Measurements from ENCODE around the gene ZBTB16. TPM values are rescaled to one million over a fixed set of nuclear protein-coding genes. Genes with fewer than 3 reads are reported as not detected.

Gene ZBTB16
- polyA plus RNA-seq, 1 donor from 2014 or later, result 0.45 TPM

GRCh38 chr11:114116800-114117199 is 57.3 kb downstream of the ZBTB16 start:
- Histone ChIP-seq H4K20me1 (ENCODE audit: insufficient read depth) (no peaks in the 10 kb centered on the region), H3K27me3 (ENCODE audit: insufficient read depth, low read depth, low read length) (no peaks in the 10 kb centered on the region)

GRCh38 chr11:114120606-114121005 is 61.1 kb downstream of the ZBTB16 start:
- no peak overlapping the region for H3K4me3 ChIP-seq (ENCODE audit: low read length)
- H2AFZ ChIP-seq (ENCODE audit: low read depth, low read length), result no peak overlapping the region
- H3K36me3 ChIP-seq (ENCODE audit: insufficient read depth, low read length), result no peaks in the 10 kb centered on the region
- H3F3A ChIP-seq (ENCODE audit: insufficient read depth, low read length, poor library complexity, severe bottlenecking), result no peaks in the 10 kb centered on the region
- H3K9ac ChIP-seq (ENCODE audit: low read length), result no peak overlapping the region
- no peaks in the 10 kb centered on the region for H3K27me3 ChIP-seq (ENCODE audit: insufficient read depth, low read depth, low read length)
- no peaks in the 10 kb centered on the region for H3K9me3 ChIP-seq (ENCODE audit: low read length)
- H3K79me2 ChIP-seq (replicated peaks; ENCODE audit: insufficient read depth, low read length), result peaks cover 13% of the 10 kb centered on the region
- H4K20me1 ChIP-seq (ENCODE audit: insufficient read depth), result no peaks in the 10 kb centered on the region
- no peak overlapping the region for H3K4me2 ChIP-seq (ENCODE audit: low read length)
- no peak overlapping the region for H3K27ac ChIP-seq (ENCODE audit: low read length)
- TF ChIP-seq RAD21 (conservative IDR thresholded peaks at IDR 0.05) (no peak), CTCF (IDR thresholded peaks at IDR 0.05; ENCODE audit: poor library complexity, severe bottlenecking) (no peak)
- no peaks in the 10 kb centered on the region for H3K9me2 ChIP-seq (ENCODE audit: insufficient read depth, low read length)

More at GRCh38 chr11:114116800-114117199, 57.3 kb downstream of the ZBTB16 start:
- Histone ChIP-seq H3K9ac (ENCODE audit: low read length) (no peak overlapping the region), H3K4me2 (ENCODE audit: low read length) (no peak overlapping the region), H3K9me2 (ENCODE audit: insufficient read depth, low read length) (no peaks in the 10 kb centered on the region), H3K27ac (ENCODE audit: low read length) (no peak overlapping the region), H3K4me3 (ENCODE audit: low read length) (no peak overlapping the region), H2AFZ (ENCODE audit: low read depth, low read length) (no peak overlapping the region), H3K36me3 (ENCODE audit: insufficient read depth, low read length) (no peaks in the 10 kb centered on the region), H3K9me3 (ENCODE audit: low read length) (no peaks in the 10 kb centered on the region), H3K79me2 (replicated peaks; ENCODE audit: insufficient read depth, low read length) (peaks cover 17% of the 10 kb centered on the region), H3F3A (ENCODE audit: insufficient read depth, low read length, poor library complexity, severe bottlenecking) (no peaks in the 10 kb centered on the region)
- TF ChIP-seq MXI1 (conservative IDR thresholded peaks at IDR 0.05; ENCODE audit: poor library complexity, severe bottlenecking), result no peak
- no peak for TF ChIP-seq EZH2 (IDR thresholded peaks at IDR 0.05; ENCODE audit: borderline replicate concordance, insufficient read depth, low read length, poor library complexity, severe bottlenecking)

- H2AFZ ChIP-seq (ENCODE audit: low read depth, low read length), result no peak overlapping the region
- H3K4me2 ChIP-seq (ENCODE audit: low read length), result no peak overlapping the region
- H3K9me2 ChIP-seq (ENCODE audit: insufficient read depth, low read length), result no peaks in the 10 kb centered on the region
- TF ChIP-seq EP300 (conservative IDR thresholded peaks at IDR 0.05; ENCODE audit: poor library complexity, severe bottlenecking) (no peak), TAF1 (IDR thresholded peaks at IDR 0.05; ENCODE audit: low read depth) (no peak), REST (IDR thresholded peaks at IDR 0.05; ENCODE audit: borderline replicate concordance) (no peak), MXI1 (conservative IDR thresholded peaks at IDR 0.05; ENCODE audit: poor library complexity, severe bottlenecking) (no peak), EZH2 (IDR thresholded peaks at IDR 0.05; ENCODE audit: borderline replicate concordance, insufficient read depth, low read length, poor library complexity, severe bottlenecking) (no peak)
- H3K79me2 ChIP-seq (replicated peaks; ENCODE audit: insufficient read depth, low read length), result peaks cover 13% of the 10 kb centered on the region
- H3K27me3 ChIP-seq (ENCODE audit: insufficient read depth, low read depth, low read length), result no peaks in the 10 kb centered on the region
- H3K9ac ChIP-seq (ENCODE audit: low read length), result no peak overlapping the region
- H3F3A ChIP-seq (ENCODE audit: insufficient read depth, low read length, poor library complexity, severe bottlenecking), result no peaks in the 10 kb centered on the region
- no peaks in the 10 kb centered on the region for H3K36me3 ChIP-seq (ENCODE audit: insufficient read depth, low read length)
- H4K20me1 ChIP-seq (ENCODE audit: insufficient read depth), result no peaks in the 10 kb centered on the region
- H3K9me3 ChIP-seq (ENCODE audit: low read length), result no peaks in the 10 kb centered on the region
- H3K27ac ChIP-seq (ENCODE audit: low read length), result no peak overlapping the region
- no peak overlapping the region for H3K4me3 ChIP-seq (ENCODE audit: low read length)
Observed at GRCh38 chr11:114121138-114121537, 61.6 kb downstream of the ZBTB16 start.
